Small intestine (tissue), 7 donors: Measurements from ENCODE around the gene BMAL1. TPM values are rescaled to one million over a fixed set of nuclear protein-coding genes. Genes with fewer than 3 reads are reported as not detected.

Source experiments
- DNase-seq, 2 donors: peaks; one replicate each; pipeline versions ENCODE4 v3.0.0 to v3.0.0-alpha.2; 2013
- FAIRE-seq: peaks from 2 replicates; lab custom pipeline; 2012; peaks lifted over from hg19 to GRCh38; lab: Jason Lieb, UNC
- H3K27ac ChIP-seq, 3 donors: one replicate each; pipeline ENCODE4 v1.5.1; 2013; ENCODE audit warnings: low read length in 2 of 3, mild to moderate bottlenecking in 2 of 3, control low read depth in 1 of 3, inconsistent platforms in 1 of 3, low read depth in 1 of 3, moderate library complexity in 1 of 3
- H3K27me3 ChIP-seq, 3 donors: one replicate each; pipeline ENCODE4 v1.6.1; 2013; ENCODE audit warnings: low read length in 3 of 3, inconsistent platforms in 1 of 3; ENCODE audit not compliant: control insufficient read depth in 3 of 3, insufficient read depth in 3 of 3
- H3K36me3 ChIP-seq, 3 donors: one replicate each; pipeline ENCODE4 v1.6.1; 2013; ENCODE audit warnings: low read length in 3 of 3, inconsistent platforms in 1 of 3, low read depth in 1 of 3, mild to moderate bottlenecking in 1 of 3, moderate library complexity in 1 of 3; ENCODE audit not compliant: control insufficient read depth in 3 of 3, insufficient read depth in 2 of 3
- H3K4me1 ChIP-seq, 3 donors: one replicate each; pipeline ENCODE4 v1.6.1; 2013; ENCODE audit warnings: low read length in 2 of 3, inconsistent platforms in 1 of 3, low read depth in 1 of 3, mild to moderate bottlenecking in 1 of 3, moderate library complexity in 1 of 3; ENCODE audit not compliant: control insufficient read depth in 3 of 3, insufficient read depth in 2 of 3
- H3K4me3 ChIP-seq, 3 donors: one replicate each; pipeline ENCODE4 v1.5.1; 2013; ENCODE audit warnings: low read length in 3 of 3, control low read depth in 1 of 3, inconsistent platforms in 1 of 3, low read depth in 1 of 3, mild to moderate bottlenecking in 1 of 3, moderate library complexity in 1 of 3
- H3K9me3 ChIP-seq, 2 donors: one replicate each; pipeline ENCODE4 v1.6.1; 2013; ENCODE audit warnings: low read depth in 1 of 2, low read length in 1 of 2; ENCODE audit not compliant: control insufficient read depth in 2 of 2, insufficient read depth in 1 of 2
- WGBS, 3 donors: extraction: QIAGEN DNeasy Blood & Tissue Kit; methylation state at CpG; one replicate each; pipeline ENCODE4 v1.1.7; 2013; 5-methylcytosine and 5-hydroxymethylcytosine counted together
- polyA plus RNA-seq, 4 donors: library from polyadenylated mRNA; stranded (reverse) in 3 of 4; unstranded in 1 of 4; fragments of 200-250 nt in 3 of 4; fragments of 120-200 nt in 1 of 4; gene quantifications; one replicate each; pipeline versions ENCODE4 v1.2.1 to v1.2.3, GENCODE V29; 2013
- donor health status: healthy with polysubstance abuse.
- donor health status: control.
- donor health status: control.
- donor health status: Bipolar disorder and iron deficiency.
- donor health status: healthy.

Gene BMAL1
- polyA plus RNA-seq, 4 donors: 4.6 to 18.3 (median 10.0) TPM

GRCh38 chr11:13415201-13415600, 137.6 kb downstream of the BMAL1 start:
- WGBS, 3 donors: 84 to 93% (median 88%) methylated on average over 3 of the region's 3 CpGs

GRCh38 chr11:13421561-13421960, 144.0 kb downstream of the BMAL1 start:
- no peak overlapping the region for H3K27ac ChIP-seq
- DNase-seq (no peak), FAIRE-seq (no peak)
- H3K36me3 ChIP-seq: peaks cover 2% of the 10 kb centered on the region in 3 donors
- H3K27me3 ChIP-seq: no peaks in the 10 kb centered on the region
- no peaks in the 10 kb centered on the region for H3K9me3 ChIP-seq
- WGBS, 3 donors: 92 to 97% (median 95%) methylated on average over 6 of the region's 6 CpGs
- H3K4me1 ChIP-seq: no peaks in the 10 kb centered on the region
- H3K4me3 ChIP-seq: no peak overlapping the region

More at GRCh38 chr11:13415201-13415600, 137.6 kb downstream of the BMAL1 start:
- peaks cover 8 to 19% (median 10%) of the 10 kb centered on the region in 3 donors for H3K36me3 ChIP-seq
- no peaks in the 10 kb centered on the region for H3K4me1 ChIP-seq
- no peaks in the 10 kb centered on the region for H3K27me3 ChIP-seq
- FAIRE-seq (no peak), DNase-seq (no peak)
- H3K9me3 ChIP-seq: no peaks in the 10 kb centered on the region
- H3K4me3 ChIP-seq: no peak overlapping the region
- H3K27ac ChIP-seq: no peak overlapping the region

DNA sequence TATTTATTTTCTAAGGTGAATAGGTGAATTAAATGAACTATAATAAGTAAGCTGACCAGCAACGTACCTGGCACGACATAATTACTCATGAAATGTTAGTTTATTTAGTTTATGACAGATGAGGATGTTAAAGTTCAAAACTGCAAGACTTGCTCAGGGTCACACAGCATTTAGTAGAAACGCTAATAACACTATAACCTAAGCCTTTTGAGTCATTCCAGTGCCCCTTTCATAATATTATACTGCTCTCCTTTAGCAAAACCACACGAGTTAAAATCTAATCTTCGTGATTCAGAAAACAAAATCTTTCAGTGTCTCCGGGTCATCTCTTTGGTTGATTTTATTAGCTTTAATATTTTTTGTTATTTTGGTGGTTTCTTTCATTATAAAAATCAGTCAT, 145.8 kb downstream of the BMAL1 start:
- Histone ChIP-seq H3K27ac (no peak overlapping the region), H3K27me3 (no peaks in the 10 kb centered on the region), H3K9me3 (peaks cover 0 to 4% of the 10 kb centered on the region in 2 donors), H3K4me1 (no peaks in the 10 kb centered on the region), H3K36me3 (peaks cover 0 to 2% (median 2%) of the 10 kb centered on the region in 3 donors), H3K4me3 (no peak overlapping the region)
- WGBS, 3 donors: 46 to 71% (median 63%) methylated on average over 6 of the region's 6 CpGs
- FAIRE-seq: no peak
- no peak for DNase-seq

DNA sequence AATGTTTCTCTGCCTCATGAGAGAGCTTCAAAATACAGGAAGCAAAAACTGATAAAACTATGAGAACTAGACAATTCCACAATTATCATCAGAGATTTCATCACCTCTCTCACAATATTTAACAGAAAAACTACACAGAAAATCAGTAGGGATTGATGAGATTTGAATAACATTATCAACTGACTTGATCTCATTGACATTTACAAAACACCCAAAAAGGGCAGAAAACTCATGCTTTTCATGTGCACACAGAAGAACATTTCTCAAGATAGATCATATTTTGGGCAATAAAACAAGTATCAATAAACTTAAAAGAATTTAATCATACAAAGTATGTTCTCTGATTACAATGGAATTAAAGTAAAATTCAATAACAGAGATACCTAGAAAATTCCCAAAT, 149.8 kb downstream of the BMAL1 start:
- FAIRE-seq: peak; percentile 68
- H3K4me1 ChIP-seq: no peaks in the 10 kb centered on the region

GRCh38 chr11:13429288-13429687, 151.7 kb downstream of the BMAL1 start:
- no peaks in the 10 kb centered on the region for H3K27me3 ChIP-seq
- WGBS, 3 donors: 98 to 100% (median 99%) methylated on average over 1 of the region's 1 CpG

More for the DNA sequence above, 149.8 kb downstream of the BMAL1 start:
- no peaks in the 10 kb centered on the region for H3K27me3 ChIP-seq
- no peak for DNase-seq
- no peaks in the 10 kb centered on the region for H3K36me3 ChIP-seq
- no peak overlapping the region for H3K4me3 ChIP-seq
- no peak overlapping the region for H3K27ac ChIP-seq
- H3K9me3 ChIP-seq: peaks cover 0 to 4% of the 10 kb centered on the region in 2 donors

DNA sequence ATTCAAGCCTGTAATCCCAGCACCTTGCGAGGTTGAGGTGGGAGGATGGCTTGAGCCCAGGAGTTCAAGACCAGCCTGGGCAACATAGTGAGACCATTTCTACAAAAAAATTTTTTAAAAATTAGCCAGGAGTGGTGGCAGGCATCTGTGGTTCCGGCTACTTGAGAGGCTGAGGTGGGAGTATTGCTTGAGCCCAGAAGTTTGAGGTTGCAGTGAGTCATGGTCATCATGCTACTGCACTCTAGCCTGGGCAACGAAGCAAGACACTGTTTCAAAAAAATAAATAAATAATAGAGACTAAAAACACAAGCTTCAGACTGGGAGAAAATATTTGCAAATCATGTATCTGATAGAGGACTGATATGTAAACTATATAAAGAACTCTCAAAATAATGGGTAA, 152.2 kb downstream of the BMAL1 start:
- Histone ChIP-seq H3K4me1 (no peaks in the 10 kb centered on the region), H3K4me3 (no peak overlapping the region), H3K9me3 (peaks cover 0 to 4% of the 10 kb centered on the region in 2 donors), H3K27ac (no peak overlapping the region), H3K27me3 (no peaks in the 10 kb centered on the region), H3K36me3 (no peaks in the 10 kb centered on the region)
- WGBS, 3 donors: 93 to 96% (median 95%) methylated on average over 3 of the region's 3 CpGs
- DNase-seq (no peak), FAIRE-seq (no peak)

More at GRCh38 chr11:13429288-13429687, 151.7 kb downstream of the BMAL1 start:
- Histone ChIP-seq H3K27ac (no peak overlapping the region), H3K36me3 (no peaks in the 10 kb centered on the region), H3K4me3 (no peak overlapping the region), H3K9me3 (peaks cover 0 to 4% of the 10 kb centered on the region in 2 donors), H3K4me1 (no peaks in the 10 kb centered on the region)
- DNase-seq (no peak), FAIRE-seq (no peak)

DNA sequence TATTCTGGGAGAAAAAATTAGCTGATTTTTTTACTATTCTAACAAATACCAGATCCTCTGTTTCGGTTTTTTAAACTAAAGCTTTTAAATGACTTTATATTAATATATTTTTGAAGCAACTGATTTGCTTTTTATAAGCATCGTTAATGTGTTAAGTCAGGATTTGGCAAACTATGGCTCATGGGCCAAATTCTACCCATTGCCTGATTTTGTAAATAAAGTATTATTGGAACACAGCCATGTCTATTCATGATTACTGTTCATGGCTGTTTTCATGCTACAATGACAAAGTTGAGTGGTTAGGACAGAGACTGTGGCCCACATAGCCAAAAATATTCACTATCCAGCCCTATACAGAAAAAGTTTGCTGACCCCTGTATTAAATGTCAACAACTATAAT, 155.8 kb downstream of the BMAL1 start:
- Histone ChIP-seq H3K27me3 (no peaks in the 10 kb centered on the region), H3K36me3 (no peaks in the 10 kb centered on the region), H3K27ac (no peak overlapping the region), H3K4me1 (no peaks in the 10 kb centered on the region), H3K9me3 (no peaks in the 10 kb centered on the region), H3K4me3 (no peak overlapping the region)
- 96 to 98% (median 97%) methylated on average over 2 of the region's 2 CpGs for WGBS, 3 donors
- DNase-seq (no peak), FAIRE-seq (no peak)

DNA sequence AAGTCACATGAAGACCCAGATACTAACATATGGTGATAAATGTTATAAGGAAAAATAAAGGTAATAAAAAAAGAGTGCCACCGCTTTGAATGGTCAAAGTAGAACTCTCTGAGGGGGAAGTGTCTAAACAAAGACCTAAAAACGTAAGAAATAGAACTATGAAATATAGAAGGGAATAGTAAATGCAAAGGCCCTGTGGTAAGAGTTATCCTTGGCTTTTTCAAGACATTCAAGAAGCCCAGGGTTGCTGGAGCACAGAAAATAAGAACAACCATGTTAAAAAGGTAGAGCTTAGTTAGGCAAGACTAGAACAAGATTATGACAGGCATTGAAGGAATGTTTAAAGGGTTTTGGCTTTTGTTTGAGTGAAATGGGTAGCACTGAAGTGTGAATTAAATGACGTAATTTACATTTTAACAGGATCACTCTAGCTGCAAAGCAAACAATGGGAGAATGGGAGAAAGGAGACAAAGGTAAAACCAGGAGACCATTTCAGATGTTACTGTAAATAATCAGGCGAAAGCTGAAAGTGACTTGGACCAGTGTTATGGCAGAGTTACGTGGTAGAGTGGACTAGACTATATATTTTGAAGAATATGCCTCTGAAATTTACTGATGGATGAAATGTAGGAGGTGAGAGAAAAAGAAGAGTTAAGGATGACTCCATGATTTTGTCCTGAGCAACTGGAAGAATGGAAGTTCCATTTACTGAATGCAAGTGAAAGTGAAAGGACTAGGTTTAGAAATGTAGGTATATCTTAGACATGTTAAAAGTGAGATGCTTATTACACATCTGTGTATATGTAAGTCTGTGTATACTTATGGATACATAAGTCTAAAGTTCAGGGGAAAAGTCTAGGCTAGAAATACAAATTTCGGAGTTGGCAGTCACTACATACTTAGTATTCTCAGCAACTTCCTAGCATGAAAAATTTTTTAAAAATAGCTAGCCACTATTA, 156.9 kb downstream of the BMAL1 start:
- WGBS, 3 donors: 93 to 97% (median 95%) methylated on average over 6 of the region's 6 CpGs
- no peak overlapping the region for H3K27ac ChIP-seq

More for the DNA sequence above, 156.9 kb downstream of the BMAL1 start:
- H3K36me3 ChIP-seq: no peaks in the 10 kb centered on the region
- no peaks in the 10 kb centered on the region for H3K9me3 ChIP-seq
- FAIRE-seq (no peak), DNase-seq (peak in 1 of 2 donors; percentile 14)
- H3K27me3 ChIP-seq: no peaks in the 10 kb centered on the region
- no peak overlapping the region for H3K4me3 ChIP-seq
- H3K4me1 ChIP-seq: no peaks in the 10 kb centered on the region
